ENCODE measurements around the gene CEP57L1. TPM values are rescaled to one million over a fixed set of nuclear protein-coding genes. Genes with fewer than 3 reads are reported as not detected.
"Not testable (repeated sequence)": the region's sequence is repeated elsewhere in the genome, so short reads cannot be mapped to it uniquely, and the experiment has no call there.

The CEP57L1 gene
- total and polyA plus RNA-seq, 4 donors = 3.8 to 22.1 (median 10.2) TPM

GRCh38 chr6:109083657-109084056 is 11.7 kb upstream of the CEP57L1 start:
- Histone ChIP-seq H3K36me3 (ENCODE audit: control insufficient read depth in 4 of 4, insufficient read depth in 3 of 4, low read depth in 1 of 4, low read length in 3 of 4) (peaks cover 0 to 4% (median under 1%) of the 10 kb centered on the region in 4 donors), H3K4me1 (ENCODE audit: control insufficient read depth in 4 of 4, insufficient read depth in 4 of 4, low read length in 3 of 4) (peaks cover 1 to 14% (median 11%) of the 10 kb centered on the region in 4 donors), H3K9ac (ENCODE audit: low read depth in 1 of 2, low read length in 2 of 2) (no peak overlapping the region), H3K9me3 (ENCODE audit: control insufficient read depth in 4 of 4, low read length in 3 of 4) (no peaks in the 10 kb centered on the region), H3K4me3 (ENCODE audit: low read depth in 1 of 3, low read length in 3 of 3) (no peak overlapping the region), H3K27me3 (ENCODE audit: control insufficient read depth in 4 of 4, insufficient read depth in 4 of 4, low read length in 3 of 4) (no peaks in the 10 kb centered on the region), H3K27ac (ENCODE audit: low read depth in 1 of 2, low read length in 2 of 2) (no peak overlapping the region)
- TF ChIP-seq ZBTB33 (IDR thresholded peaks at IDR 0.05) (no peak), MAX (IDR thresholded peaks at IDR 0.05) (no peak), RXRA (IDR thresholded peaks at IDR 0.05) (no peak), HNF4A (conservative IDR thresholded peaks at IDR 0.05) (no peak), FOXA2 (IDR thresholded peaks at IDR 0.05) (no peak), CTCF (IDR thresholded peaks at IDR 0.05; ENCODE audit: low read depth, low read length, missing input control) (no peak), RAD21 (IDR thresholded peaks at IDR 0.05) (no peak), JUND (IDR thresholded peaks at IDR 0.05) (no peak), SP1 (IDR thresholded peaks at IDR 0.05) (no peak), FOXA1 (IDR thresholded peaks at IDR 0.05) (no peak), YY1 (IDR thresholded peaks at IDR 0.05) (no peak), EGR1 (IDR thresholded peaks at IDR 0.05; ENCODE audit: low read depth in 2 of 2) (no peak), REST (IDR thresholded peaks at IDR 0.05) (no peak), ATF3 (IDR thresholded peaks at IDR 0.05) (no peak), HNF4G (IDR thresholded peaks at IDR 0.05) (no peak), TAF1 (conservative IDR thresholded peaks at IDR 0.05) (no peak)
- no peak for DNase-seq (ENCODE audit: low spot score)
- WGBS = 97% methylated on average over 1 of the region's 1 CpG

- not testable (repeated sequence) for H3K36me3 ChIP-seq (ENCODE audit: control insufficient read depth in 4 of 4, insufficient read depth in 3 of 4, low read depth in 1 of 4, low read length in 3 of 4); H3K27me3 ChIP-seq (ENCODE audit: control insufficient read depth in 4 of 4, insufficient read depth in 4 of 4, low read length in 3 of 4); DNase-seq (ENCODE audit: low spot score); H3K9ac ChIP-seq (ENCODE audit: low read depth in 1 of 2, low read length in 2 of 2); H3K4me3 ChIP-seq (ENCODE audit: low read depth in 1 of 3, low read length in 3 of 3); H3K9me3 ChIP-seq (ENCODE audit: control insufficient read depth in 4 of 4, low read length in 3 of 4); H3K27ac ChIP-seq (ENCODE audit: low read depth in 1 of 2, low read length in 2 of 2)
- WGBS = 95% methylated on average over 8 of the region's 8 CpGs
- peaks cover 1 to 14% (median 11%) of the 10 kb centered on the region in 4 donors for H3K4me1 ChIP-seq (ENCODE audit: control insufficient read depth in 4 of 4, insufficient read depth in 4 of 4, low read length in 3 of 4)
These were observed 11.2 kb upstream of the CEP57L1 start for GRCh38 chr6:109084146-109084545.

Measured in liver (tissue), 9 donors.